Caki2 (cell line): Measurements from ENCODE around the gene UNG. TPM values are rescaled to one million over a fixed set of nuclear protein-coding genes. Genes with fewer than 3 reads are reported as not detected.
"Not testable (repeated sequence)": the region's sequence is repeated elsewhere in the genome, so short reads cannot be mapped to it uniquely, and the experiment has no call there.

Experiments used
- DNase-seq: peaks from one replicate; pipeline ENCODE4 v3.0.0-alpha.2; 2015; ENCODE audit warnings: low read depth
- in situ Hi-C: cut with HindIII; loops from 2 replicates; pipeline ENCODE4 v1.10.0; 2016; ENCODE audit warnings: low sequenced_read_pairs, low pct_unique_long_range_greater_than_20kb, mixed read lengths
- total RNA-seq: library from RNA; depleted of rRNA; stranded (reverse); fragments of >200 nt; shearing (Covaris generic); gene quantifications from 2 replicates; pipeline ENCODE4 v1.2.3, GENCODE V29; 2014; ENCODE audit warnings: low replicate concordance; rRNA removed

UNG gene
- 39.0 and 61.1 TPM in 2 replicates for total RNA-seq

DNA sequence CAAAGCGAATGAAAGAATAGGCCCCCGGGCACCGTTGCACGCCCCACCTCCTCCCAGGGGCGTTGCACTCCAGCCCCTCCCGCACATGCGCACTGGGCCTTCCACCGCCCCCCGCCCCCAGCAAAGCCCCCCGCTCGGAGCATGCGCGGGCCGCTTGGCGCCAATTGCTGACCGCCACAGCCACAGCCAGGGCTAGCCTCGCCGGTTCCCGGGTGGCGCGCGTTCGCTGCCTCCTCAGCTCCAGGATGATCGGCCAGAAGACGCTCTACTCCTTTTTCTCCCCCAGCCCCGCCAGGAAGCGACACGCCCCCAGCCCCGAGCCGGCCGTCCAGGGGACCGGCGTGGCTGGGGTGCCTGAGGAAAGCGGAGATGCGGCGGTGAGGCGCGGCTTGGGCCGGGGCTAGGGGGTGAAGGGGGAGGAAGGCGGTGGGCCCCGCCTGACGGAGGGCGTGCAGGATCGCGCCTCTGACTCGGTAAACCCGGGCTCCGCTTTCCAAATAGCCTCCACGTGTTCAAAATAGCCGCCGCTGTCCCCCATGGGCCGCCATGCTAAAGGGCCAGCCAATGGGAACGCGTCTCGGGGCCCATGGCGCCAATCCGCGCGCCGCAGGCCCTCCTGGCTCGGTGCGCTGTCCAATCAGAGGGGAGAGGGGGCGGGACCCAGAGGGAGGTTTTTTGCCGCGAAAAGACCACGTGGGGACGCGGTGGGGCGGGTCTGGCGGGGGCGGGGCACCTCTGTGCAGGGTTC is at the start of gene UNG:
Gene UNG, plus strand, starts transcription at position 163 of the 748 bp plus-strand sequence. Its CDS starts 83 bp downstream, at position 246.
- DNase-seq: peak; percentile 90
- in situ Hi-C loops: no loop called here

DNA sequence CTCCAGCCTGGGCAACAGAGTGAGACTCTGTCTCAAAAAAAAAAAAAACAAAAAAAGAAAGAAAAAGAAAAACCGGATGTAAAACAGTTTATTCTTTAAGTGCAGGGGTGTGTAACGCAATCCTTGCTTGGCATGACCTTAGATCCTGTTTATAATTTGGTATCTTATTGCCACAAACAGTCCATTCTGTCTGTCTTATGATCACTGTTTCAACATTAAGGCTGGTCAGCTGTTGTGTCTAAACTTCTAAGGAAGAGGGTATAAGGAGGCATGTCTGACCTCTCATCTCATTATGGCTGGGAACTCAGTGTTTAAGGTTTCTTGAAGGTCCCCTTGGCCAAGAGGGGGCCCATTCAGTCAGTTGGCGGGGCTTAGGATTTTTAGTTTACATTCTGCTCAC is 48.7 kb upstream of the UNG start:
- in situ Hi-C loops, DNase-seq: not testable (repeated sequence)

- in situ Hi-C loops, DNase-seq: not testable (repeated sequence)
Observed at GRCh38 chr12:109049794-109050193, 47.6 kb upstream of the UNG start.

- DNase-seq: no peak
- in situ Hi-C loops: no loop called here
Observed at GRCh38 chr12:109052097-109052413, 45.3 kb upstream of the UNG start.

GRCh38 chr12:109052414-109053323 is 44.7 kb upstream of the UNG start, which contains the start of gene USP30:
Gene USP30 (plus strand): TSS chr12:109052576. CDS start chr12:109052679, 103 bp downstream.
- in situ Hi-C loops: no loop called here

DNA sequence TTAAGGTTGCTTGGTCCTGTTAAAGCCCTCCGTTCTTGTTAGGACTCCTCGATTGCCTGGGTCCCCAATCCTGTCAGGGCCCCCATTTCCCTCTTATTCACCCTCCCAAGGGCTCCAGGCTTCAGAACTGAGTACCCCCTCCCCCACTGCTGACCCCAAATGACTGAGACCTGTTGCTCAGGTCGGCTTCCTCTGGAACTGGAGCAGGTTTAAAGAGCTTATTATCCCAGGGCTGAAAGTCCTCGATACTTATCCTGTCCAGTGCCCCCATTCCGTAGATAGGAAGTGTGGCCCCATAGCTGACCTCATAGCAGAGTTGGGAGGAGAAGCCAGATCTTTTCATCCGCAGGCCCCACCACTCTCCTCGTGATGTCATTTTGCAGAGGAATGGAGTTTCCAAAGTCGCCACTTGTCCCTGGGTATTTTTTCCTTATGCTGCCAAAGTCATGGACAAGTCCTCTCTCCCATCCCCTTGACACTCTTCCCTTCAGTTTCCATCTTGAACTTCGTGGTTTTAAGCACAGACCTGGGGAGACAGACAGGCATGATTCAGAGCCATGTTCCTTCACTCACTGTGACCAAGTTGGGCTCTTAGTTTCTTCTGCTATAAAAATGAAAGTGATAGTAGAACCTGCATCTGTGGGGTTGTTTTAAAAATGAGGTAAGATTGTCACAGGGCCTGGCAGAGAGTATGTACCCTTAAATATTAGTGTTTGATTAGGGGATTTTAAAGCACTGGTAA is 43.8 kb upstream of the UNG start:
- in situ Hi-C loops: no loop called here

More at GRCh38 chr12:109052414-109053323, 44.7 kb upstream of the UNG start, which contains the start of gene USP30:
- peak; percentile 64 for DNase-seq

GRCh38 chr12:109054124-109054513 is 43.3 kb upstream of the UNG start:
- in situ Hi-C loops: not testable (repeated sequence)

More for the DNA sequence above, 43.8 kb upstream of the UNG start:
- no peak for DNase-seq

DNA sequence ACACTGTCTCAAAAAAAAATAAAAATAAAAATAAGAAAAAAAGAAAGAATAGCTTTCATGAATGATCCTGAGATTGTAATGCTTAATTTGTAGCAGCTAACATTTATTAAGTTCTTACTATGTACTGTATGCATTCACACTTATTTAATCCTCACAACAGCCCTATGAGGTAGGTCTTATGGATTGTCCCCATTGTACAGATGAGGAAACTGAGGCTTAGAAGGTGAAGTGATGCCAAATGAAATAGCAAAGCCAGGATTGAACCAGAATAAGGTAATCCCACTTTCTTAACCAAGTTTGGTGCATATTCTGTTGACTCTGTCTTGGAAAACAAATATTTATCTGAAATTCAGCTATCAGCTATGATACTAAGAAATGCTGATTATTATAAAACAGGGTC is 42.9 kb upstream of the UNG start:
- no peak for DNase-seq
- in situ Hi-C loops: no loop called here

More at GRCh38 chr12:109054124-109054513, 43.3 kb upstream of the UNG start:
- DNase-seq: not testable (repeated sequence)

DNA sequence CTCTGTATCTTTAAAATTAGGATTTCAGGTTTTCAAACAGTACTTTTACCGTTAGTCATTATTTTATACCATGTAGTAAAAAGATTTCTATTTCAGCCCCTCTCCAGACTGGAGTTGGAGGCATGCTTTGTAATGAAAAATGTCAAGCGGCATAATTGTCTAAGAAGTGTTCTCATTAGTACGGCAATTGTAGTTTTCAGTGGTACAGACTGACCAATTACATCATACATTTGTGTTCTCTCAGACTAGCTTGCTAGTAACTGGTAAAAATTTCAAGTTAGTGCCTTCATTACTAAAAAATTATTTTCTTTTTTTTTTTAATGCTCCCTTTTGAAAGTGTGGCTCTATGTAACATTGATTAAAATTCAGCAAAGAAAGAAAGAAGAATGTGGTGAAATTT is 40.5 kb upstream of the UNG start:
- in situ Hi-C loops: no loop called here

GRCh38 chr12:109057376-109057775 is 40.0 kb upstream of the UNG start:
- in situ Hi-C loops: no loop called here

More for the DNA sequence above, 40.5 kb upstream of the UNG start:
- no peak for DNase-seq

GRCh38 chr12:109058773-109059172 is 38.6 kb upstream of the UNG start:
- no peak for DNase-seq
- in situ Hi-C loops: no loop called here

More at GRCh38 chr12:109057376-109057775, 40.0 kb upstream of the UNG start:
- DNase-seq: no peak

DNA sequence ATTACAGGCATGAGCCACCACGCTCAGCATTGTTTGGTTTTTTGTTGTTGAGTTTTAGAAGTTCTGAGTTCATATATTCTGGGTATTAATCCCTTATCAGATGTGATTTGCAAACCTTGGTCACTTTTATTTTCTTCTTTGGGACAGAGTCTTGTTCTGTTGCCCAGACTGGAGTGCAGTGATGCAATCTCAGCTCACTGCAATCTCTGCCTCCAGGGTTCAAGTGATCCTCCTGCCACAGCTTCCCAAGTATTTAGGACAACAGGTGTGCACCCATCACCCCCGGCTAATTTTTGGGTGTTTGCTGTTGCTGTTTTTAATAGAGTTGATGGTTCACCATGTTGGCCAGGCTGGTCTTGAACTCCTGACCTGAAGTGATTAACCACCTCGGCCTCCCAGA is 33.3 kb upstream of the UNG start:
- in situ Hi-C loops: no loop called here

GRCh38 chr12:109065154-109065852 is 32.1 kb upstream of the UNG start:
- in situ Hi-C loops: no loop called here
- DNase-seq: no peak

More for the DNA sequence above, 33.3 kb upstream of the UNG start:
- DNase-seq: no peak

- in situ Hi-C loops: no loop called here
- DNase-seq: no peak
Observed at GRCh38 chr12:109065853-109066193, 31.6 kb upstream of the UNG start.

GRCh38 chr12:109069307-109070271 is 27.8 kb upstream of the UNG start:
- in situ Hi-C loops: no loop called here
- no peak for DNase-seq

DNA sequence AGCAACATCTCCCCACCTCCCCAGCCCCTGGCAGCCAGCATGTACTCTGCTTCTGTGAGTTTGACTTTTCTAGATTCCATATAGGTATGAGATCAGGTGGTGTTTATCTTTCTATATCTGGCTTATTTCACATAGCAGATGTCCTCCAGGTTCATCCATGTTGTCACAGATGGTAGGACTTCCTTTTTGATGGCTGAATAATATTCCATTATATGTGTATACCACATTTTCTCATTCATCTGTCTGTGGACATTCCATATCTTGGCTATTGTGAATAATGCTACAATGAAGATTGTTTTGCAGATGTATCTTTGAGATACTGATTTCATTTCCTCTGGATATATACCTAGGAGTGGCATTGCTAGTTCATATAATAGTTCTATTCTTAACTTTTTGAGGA is 22.5 kb upstream of the UNG start:
- in situ Hi-C loops: no loop called here
- no peak for DNase-seq

- in situ Hi-C loops: no loop called here
Observed at GRCh38 chr12:109082751-109083150, 14.6 kb upstream of the UNG start.

More at GRCh38 chr12:109082751-109083150, 14.6 kb upstream of the UNG start:
- no peak for DNase-seq
